Smooth muscle cell (in vitro differentiated cells): Measurements from ENCODE around the gene GOLGA7B. TPM values are rescaled to one million over a fixed set of nuclear protein-coding genes. Genes with fewer than 3 reads are reported as not detected.

Source experiments
- DNase-seq: peaks from one replicate; lab custom pipeline; 2025; ENCODE audit not compliant: unreplicated experiment; lab: John Stamatoyannopoulos, UW
- H2AFZ ChIP-seq: fragments of 200-600 bp; sonication (generic); 2 replicates; pipeline ENCODE4 v1.6.0; 2016; ENCODE audit warnings: antibody characterized with exemption, low read depth, mild to moderate bottlenecking
- H3F3A ChIP-seq: fragments of 200-600 bp; sonication (generic); 2 replicates; pipeline ENCODE4 v1.6.0; 2017; ENCODE audit warnings: antibody characterized with exemption, low read depth
- H3K27ac ChIP-seq: fragments of 200-600 bp; sonication (generic); 2 replicates; pipeline ENCODE4 v1.5.1; 2016; ENCODE audit warnings: low read depth, mild to moderate bottlenecking
- H3K27me3 ChIP-seq: fragments of 200-600 bp; sonication (generic); 2 replicates; pipeline ENCODE4 v1.6.1; 2016; ENCODE audit warnings: low read depth, mild to moderate bottlenecking
- H3K36me3 ChIP-seq: fragments of 200-600 bp; sonication (generic); 2 replicates; pipeline ENCODE4 v1.5.1; 2016; ENCODE audit warnings: low read depth
- H3K4me1 ChIP-seq: fragments of 200-600 bp; sonication (generic); 2 replicates; pipeline ENCODE4 v1.5.1; 2016; ENCODE audit warnings: low read depth
- H3K4me2 ChIP-seq: fragments of 200-600 bp; sonication (generic); 2 replicates; pipeline ENCODE4 v1.6.0; 2016; ENCODE audit warnings: mild to moderate bottlenecking
- H3K4me3 ChIP-seq: fragments of 200-600 bp; sonication (generic); 2 replicates; pipeline ENCODE4 v1.5.1; 2016; ENCODE audit warnings: mild to moderate bottlenecking
- H3K79me2 ChIP-seq: fragments of 200-600 bp; sonication (generic); 2 replicates; pipeline ENCODE4 v1.6.0; 2016; ENCODE audit warnings: low read depth, mild to moderate bottlenecking
- H3K9ac ChIP-seq: fragments of 200-600 bp; sonication (generic); 2 replicates; pipeline ENCODE4 v1.6.0; 2016; ENCODE audit warnings: low read depth
- H3K9me3 ChIP-seq: fragments of 200-600 bp; sonication (generic); replicated peaks from 2 replicates; pipeline ENCODE4 v1.5.1; 2016; ENCODE audit warnings: low read depth
- H4K20me1 ChIP-seq: fragments of 200-600 bp; sonication (generic); 2 replicates; pipeline ENCODE4 v1.6.0; 2016; ENCODE audit warnings: low read depth
- WGBS: methylation state at CpG from one replicate; pipeline ENCODE4 v1.1.7; 2016; ENCODE audit warnings: low lambda C conversion rate; 5-methylcytosine and 5-hydroxymethylcytosine counted together
- polyA plus RNA-seq: library from polyadenylated mRNA; unstranded; fragments of >200 nt; fragmentation: Nextera tagmentation; extraction: Ambion mirVana; gene quantifications from 2 replicates; pipeline ENCODE4 v1.2.1, GENCODE V29; 2016
- total RNA-seq: library from RNA; depleted of rRNA; stranded (reverse); fragments of >200 nt; gene quantifications from 2 replicates; pipeline ENCODE4 v1.2.3, GENCODE V29; 2014
- TF ChIP-seq, protein P1 (sequence below): fragments of 200-600 bp; sonication (generic); IDR thresholded peaks from 2 replicates; pipeline ENCODE4 v1.5.1; 2017; ENCODE audit warnings: borderline replicate concordance, mild to moderate bottlenecking, antibody characterized with exemption; ENCODE audit not compliant: insufficient read depth, poor library complexity, severe bottlenecking

GOLGA7B gene
- total and polyA plus RNA-seq, 2 experiments from 2014 or later = not detected

DNA sequence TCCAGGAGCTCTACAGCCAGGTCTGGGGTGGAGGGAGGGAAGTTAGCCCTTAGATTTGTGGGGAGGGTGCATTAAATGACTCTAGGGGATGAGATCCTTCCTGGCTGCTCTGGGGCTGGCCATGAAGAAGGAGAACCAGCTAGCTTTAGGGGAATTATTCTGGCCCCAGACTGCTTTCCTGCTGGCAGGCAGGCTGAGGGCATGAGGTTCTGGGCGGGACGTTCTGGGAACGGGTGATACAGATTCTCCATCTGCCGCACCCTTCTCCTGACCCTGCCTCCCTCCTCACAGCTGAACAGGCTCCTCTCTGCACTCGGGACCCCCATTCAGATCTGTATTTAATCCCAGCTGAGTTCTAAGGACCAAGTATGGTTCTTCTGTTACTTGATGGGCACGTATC, 23.9 kb downstream of the GOLGA7B start:
- Histone ChIP-seq H3K4me1 (no peaks in the 10 kb centered on the region), H3F3A (no peaks in the 10 kb centered on the region), H3K36me3 (no peaks in the 10 kb centered on the region), H3K27me3 (peaks cover 52% of the 10 kb centered on the region), H3K79me2 (no peaks in the 10 kb centered on the region), H3K27ac (no peak overlapping the region), H3K4me2 (no peak overlapping the region), H4K20me1 (no peaks in the 10 kb centered on the region), H3K4me3 (no peak overlapping the region), H3K9ac (no peak overlapping the region), H3K9me3 (no peaks in the 10 kb centered on the region), H2AFZ (no peak overlapping the region)
- WGBS = 82% methylated on average over 6 of the region's 6 CpGs
- TF ChIP-seq, protein P1, sequence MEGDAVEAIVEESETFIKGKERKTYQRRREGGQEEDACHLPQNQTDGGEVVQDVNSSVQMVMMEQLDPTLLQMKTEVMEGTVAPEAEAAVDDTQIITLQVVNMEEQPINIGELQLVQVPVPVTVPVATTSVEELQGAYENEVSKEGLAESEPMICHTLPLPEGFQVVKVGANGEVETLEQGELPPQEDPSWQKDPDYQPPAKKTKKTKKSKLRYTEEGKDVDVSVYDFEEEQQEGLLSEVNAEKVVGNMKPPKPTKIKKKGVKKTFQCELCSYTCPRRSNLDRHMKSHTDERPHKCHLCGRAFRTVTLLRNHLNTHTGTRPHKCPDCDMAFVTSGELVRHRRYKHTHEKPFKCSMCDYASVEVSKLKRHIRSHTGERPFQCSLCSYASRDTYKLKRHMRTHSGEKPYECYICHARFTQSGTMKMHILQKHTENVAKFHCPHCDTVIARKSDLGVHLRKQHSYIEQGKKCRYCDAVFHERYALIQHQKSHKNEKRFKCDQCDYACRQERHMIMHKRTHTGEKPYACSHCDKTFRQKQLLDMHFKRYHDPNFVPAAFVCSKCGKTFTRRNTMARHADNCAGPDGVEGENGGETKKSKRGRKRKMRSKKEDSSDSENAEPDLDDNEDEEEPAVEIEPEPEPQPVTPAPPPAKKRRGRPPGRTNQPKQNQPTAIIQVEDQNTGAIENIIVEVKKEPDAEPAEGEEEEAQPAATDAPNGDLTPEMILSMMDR = no peak
- no peak for DNase-seq

DNA sequence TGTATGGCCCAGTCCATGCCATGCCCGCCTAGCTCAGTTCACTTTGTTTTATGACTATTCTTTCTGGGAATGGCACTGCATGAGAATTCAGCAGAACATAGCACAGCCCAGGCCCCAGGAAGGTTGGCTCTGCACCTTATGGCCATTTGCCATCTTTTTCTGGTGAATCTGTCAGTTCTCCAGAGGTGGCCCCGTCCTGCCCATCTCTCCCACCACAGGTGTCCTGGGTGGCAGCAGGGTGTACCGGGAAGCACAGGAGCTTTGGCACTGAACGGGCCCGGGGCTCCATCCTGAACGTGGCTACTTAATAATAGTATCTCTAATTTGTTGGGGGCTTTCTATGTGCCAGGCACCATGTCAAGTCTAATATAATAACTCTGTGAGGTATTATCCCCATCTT, 24.7 kb downstream of the GOLGA7B start:
- Histone ChIP-seq H3K9me3 (no peaks in the 10 kb centered on the region), H3K9ac (no peak overlapping the region), H3K4me1 (no peaks in the 10 kb centered on the region), H3K36me3 (no peaks in the 10 kb centered on the region), H2AFZ (no peak overlapping the region), H3K4me3 (no peak overlapping the region), H3K27ac (no peak overlapping the region), H3K4me2 (no peak overlapping the region), H3K27me3 (peaks cover 52% of the 10 kb centered on the region), H3K79me2 (no peaks in the 10 kb centered on the region), H4K20me1 (no peaks in the 10 kb centered on the region), H3F3A (no peaks in the 10 kb centered on the region)
- TF ChIP-seq, protein P1 = no peak
- DNase-seq = no peak
- WGBS = 77% methylated on average over 6 of the region's 6 CpGs

DNA sequence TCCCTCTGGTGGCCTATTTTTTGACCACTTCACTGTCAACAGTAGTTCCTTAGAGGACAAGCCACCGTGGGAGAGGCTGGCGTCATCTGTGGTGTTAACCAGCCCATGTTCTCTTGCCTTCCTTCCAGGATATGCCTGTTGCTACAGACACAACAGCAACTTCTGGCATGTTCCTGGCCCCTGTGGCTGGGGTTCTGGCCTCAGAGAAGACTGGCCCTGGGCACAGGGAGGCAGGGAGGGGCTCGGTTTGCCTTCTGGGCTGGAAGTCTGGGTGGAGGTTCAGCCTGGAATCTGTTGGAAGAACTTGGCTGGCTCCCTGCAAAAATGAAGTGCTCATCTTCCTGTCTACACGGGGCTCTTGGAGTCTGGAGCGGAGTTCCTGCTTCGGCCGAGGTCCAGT, 25.7 kb downstream of the GOLGA7B start:
- Histone ChIP-seq H3K36me3 (no peaks in the 10 kb centered on the region), H3K4me3 (no peak overlapping the region), H3K4me1 (no peaks in the 10 kb centered on the region), H3K9ac (no peak overlapping the region), H3K79me2 (no peaks in the 10 kb centered on the region), H3K27me3 (peaks cover 44% of the 10 kb centered on the region), H2AFZ (no peak overlapping the region), H3K9me3 (no peaks in the 10 kb centered on the region), H3K27ac (no peak overlapping the region), H3K4me2 (no peak overlapping the region), H4K20me1 (no peaks in the 10 kb centered on the region), H3F3A (no peaks in the 10 kb centered on the region)
- TF ChIP-seq, protein P1 = no peak
- WGBS = 90% methylated on average over 7 of the region's 7 CpGs
- DNase-seq = no peak

DNA sequence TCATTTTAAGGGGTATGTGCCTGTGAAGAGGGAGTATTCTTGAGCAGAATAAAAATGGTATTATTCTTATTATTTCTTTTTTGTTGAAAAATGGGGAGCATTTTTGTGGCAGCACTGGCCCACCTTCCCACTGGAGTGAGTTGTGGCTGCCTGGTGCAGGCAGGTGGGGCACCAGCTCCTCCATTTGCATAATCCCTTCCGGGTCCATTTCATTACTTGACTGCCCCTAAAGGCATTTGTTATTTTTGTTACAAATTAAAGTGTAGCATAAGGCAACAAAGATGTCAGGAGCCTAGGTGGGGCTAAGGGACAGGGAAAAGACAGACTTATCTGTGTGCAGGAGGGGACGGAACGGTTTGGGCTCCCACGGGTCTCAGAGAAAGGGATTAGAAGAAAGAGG, 26.8 kb downstream of the GOLGA7B start:
- Histone ChIP-seq H3K79me2 (no peaks in the 10 kb centered on the region), H4K20me1 (no peaks in the 10 kb centered on the region), H3K9me3 (no peaks in the 10 kb centered on the region), H2AFZ (no peak overlapping the region), H3K4me2 (no peak overlapping the region), H3F3A (no peaks in the 10 kb centered on the region), H3K4me3 (no peak overlapping the region), H3K36me3 (no peaks in the 10 kb centered on the region), H3K27ac (no peak overlapping the region), H3K9ac (no peak overlapping the region), H3K4me1 (no peaks in the 10 kb centered on the region), H3K27me3 (peaks cover 34% of the 10 kb centered on the region)
- WGBS = 61% methylated on average over 4 of the region's 4 CpGs
- TF ChIP-seq, protein P1 = no peak
- DNase-seq = no peak
